Muscle layer of duodenum (tissue), 2 donors: ENCODE data around the gene COPS4.
"Not testable (repeated sequence)": the region's sequence is repeated elsewhere in the genome, so short reads cannot be mapped to it uniquely, and the experiment has no call there.

Experiments
- H3K27ac ChIP-seq: one replicate; pipeline ENCODE4 v1.7.0; 2013; ENCODE audit warnings: mild to moderate bottlenecking, low read length
- H3K27me3 ChIP-seq: one replicate; pipeline ENCODE4 v1.7.0; 2013; ENCODE audit warnings: low read depth, mild to moderate bottlenecking, control low read depth, low read length
- H3K36me3 ChIP-seq, 2 donors: one replicate each; pipeline ENCODE4 v1.7.0; 2013; ENCODE audit warnings: low read length in 2 of 2, control low read depth in 1 of 2, mild to moderate bottlenecking in 1 of 2; ENCODE audit not compliant: insufficient read depth in 2 of 2, control insufficient read depth in 1 of 2
- H3K4me1 ChIP-seq, 2 donors: one replicate each; pipeline ENCODE4 v1.7.0; 2013; ENCODE audit warnings: low read length in 2 of 2, mild to moderate bottlenecking in 2 of 2, control low read depth in 1 of 2, moderate library complexity in 1 of 2; ENCODE audit not compliant: insufficient read depth in 2 of 2, control insufficient read depth in 1 of 2
- H3K4me3 ChIP-seq, 2 donors: one replicate each; pipeline ENCODE4 v1.7.0; 2013; ENCODE audit warnings: low read length in 2 of 2, low read depth in 1 of 2, mild to moderate bottlenecking in 1 of 2
- H3K9me3 ChIP-seq, 2 donors: one replicate each; pipeline ENCODE4 v1.7.0; 2013; ENCODE audit warnings: low read length in 2 of 2, control low read depth in 1 of 2, mild to moderate bottlenecking in 1 of 2; ENCODE audit not compliant: control insufficient read depth in 1 of 2
- donor health status: healthy.

Gene COPS4

DNA sequence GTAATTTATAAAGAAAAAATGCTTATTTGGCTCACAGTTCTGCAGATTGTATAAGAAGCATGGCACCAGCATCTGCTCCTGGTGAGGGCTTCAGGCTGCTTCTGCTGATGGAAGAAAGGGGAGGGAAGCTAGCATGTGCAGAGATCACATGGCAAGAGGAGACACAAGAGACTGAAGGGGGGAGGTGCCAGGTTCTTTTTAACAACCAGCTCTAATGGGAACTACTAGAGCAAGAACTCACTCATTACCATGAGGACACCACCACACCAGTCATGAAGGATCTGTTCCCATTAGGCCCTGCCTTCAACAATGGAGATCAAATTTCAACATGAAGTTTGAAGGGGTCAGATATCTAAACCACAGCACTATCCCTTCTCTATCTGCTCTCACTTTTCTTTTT, 9.4 kb upstream of the COPS4 start:
- Histone ChIP-seq H3K4me1 (no peaks in the 10 kb centered on the region), H3K27me3 (no peaks in the 10 kb centered on the region), H3K4me3 (no peak overlapping the region), H3K36me3 (no peaks in the 10 kb centered on the region), H3K27ac (no peak overlapping the region), H3K9me3 (peaks cover 0 to 9% of the 10 kb centered on the region in 2 donors)

DNA sequence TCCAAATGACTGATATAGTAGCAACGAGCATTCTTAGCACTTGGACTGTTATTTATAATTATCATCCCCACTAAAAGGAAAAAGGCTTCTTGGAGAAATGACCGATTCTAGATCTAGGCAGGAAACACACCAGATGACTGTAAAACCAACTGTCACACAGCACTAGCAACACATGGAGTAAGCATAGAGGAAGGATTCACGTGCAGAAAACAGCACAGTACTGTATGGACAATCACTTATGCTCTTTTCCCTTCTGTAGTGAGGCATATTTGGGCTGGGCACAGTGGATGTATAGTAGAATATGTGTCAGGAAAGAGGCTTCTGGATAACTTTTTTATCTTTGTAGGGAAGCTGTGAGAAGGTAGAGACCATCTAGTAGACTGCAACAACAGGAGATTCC, 6.0 kb upstream of the COPS4 start:
- H3K36me3 ChIP-seq: no peaks in the 10 kb centered on the region
- H3K27me3 ChIP-seq: no peaks in the 10 kb centered on the region
- H3K4me3 ChIP-seq: no peak overlapping the region
- H3K9me3 ChIP-seq: peaks cover 0 to 9% of the 10 kb centered on the region in 2 donors
- H3K4me1 ChIP-seq: no peaks in the 10 kb centered on the region
- H3K27ac ChIP-seq: no peak overlapping the region

DNA sequence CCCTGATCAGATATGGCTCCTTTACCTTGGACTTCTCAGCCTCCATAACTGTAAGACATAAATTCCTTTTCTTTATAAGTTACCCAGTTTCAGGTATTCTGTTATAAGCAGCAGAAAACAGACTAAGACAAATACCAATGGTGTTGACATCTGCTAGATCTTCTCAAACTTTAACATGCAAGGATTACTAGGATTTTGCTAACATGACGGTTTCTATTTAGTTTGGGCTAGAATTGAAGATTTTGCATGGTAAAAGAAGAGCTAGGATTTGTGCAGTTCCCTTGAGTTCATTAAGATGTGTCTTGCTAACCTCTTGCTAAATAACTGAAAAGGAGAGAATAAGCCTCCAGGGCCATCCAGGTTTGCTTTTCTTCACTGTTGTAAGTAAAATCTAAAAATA, 5.3 kb upstream of the COPS4 start:
- Histone ChIP-seq H3K4me1 (no peaks in the 10 kb centered on the region), H3K9me3 (peaks cover 0 to 6% of the 10 kb centered on the region in 2 donors), H3K27me3 (no peaks in the 10 kb centered on the region), H3K27ac (no peak overlapping the region), H3K4me3 (no peak overlapping the region), H3K36me3 (no peaks in the 10 kb centered on the region)

DNA sequence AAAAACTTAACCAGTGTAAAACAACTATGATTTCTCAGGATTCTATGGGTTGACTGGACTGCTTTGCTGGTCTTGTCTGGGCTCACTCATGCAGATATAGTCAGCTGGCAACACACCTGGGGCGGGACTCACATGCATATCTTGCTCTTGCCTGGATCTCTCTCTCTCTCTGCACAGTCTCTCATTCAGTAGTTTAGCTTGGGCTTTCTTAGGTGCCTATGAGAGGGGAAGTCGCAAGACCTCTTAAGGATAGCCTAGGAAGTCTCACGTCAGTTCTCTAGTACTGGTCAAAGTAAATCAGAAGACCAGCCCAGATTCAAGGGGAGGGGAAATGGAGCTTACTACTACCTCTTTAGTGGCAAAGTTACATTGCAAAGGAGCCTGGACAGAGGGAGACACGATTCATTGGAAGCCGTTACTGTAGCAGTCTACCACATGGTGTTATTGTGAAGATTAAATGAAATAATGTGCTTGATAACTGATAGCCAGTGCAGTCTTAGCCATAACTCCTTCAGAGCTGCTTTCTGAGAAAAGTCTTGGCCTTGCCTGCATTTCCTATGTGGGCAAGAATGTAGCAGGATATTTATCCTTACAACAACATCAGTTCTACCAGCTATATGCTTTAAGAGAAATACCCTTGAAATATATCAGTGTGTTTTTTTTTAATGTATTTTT, 2.1 kb downstream of the COPS4 start:
- Histone ChIP-seq H3K36me3 (no peaks in the 10 kb centered on the region), H3K27ac (no peak overlapping the region), H3K27me3 (no peaks in the 10 kb centered on the region), H3K4me1 (peaks cover 8 to 18% of the 10 kb centered on the region in 2 donors), H3K9me3 (no peaks in the 10 kb centered on the region), H3K4me3 (no peak overlapping the region)

DNA sequence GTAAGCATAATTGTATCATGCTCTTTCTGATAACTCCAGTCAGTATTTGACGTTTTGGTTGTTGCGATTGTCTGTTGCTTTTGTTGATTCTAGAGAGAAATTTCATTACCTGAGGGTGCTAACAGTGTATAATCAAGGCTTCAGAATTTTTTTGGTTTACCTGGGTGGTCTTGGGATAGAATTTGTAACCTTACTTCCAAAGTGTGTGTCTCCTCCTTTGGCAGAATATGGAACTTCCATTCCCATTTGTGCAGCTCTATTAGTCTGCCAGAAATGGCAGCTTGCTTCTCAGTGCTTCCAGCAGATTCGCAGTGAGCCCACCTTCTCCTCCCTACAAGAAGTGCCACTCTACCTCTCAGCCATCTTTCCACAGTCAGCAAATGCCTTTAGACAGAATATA, 5.3 kb downstream of the COPS4 start:
- H3K27me3 ChIP-seq: no peaks in the 10 kb centered on the region
- no peak overlapping the region for H3K27ac ChIP-seq
- H3K4me1 ChIP-seq: peaks cover 8 to 21% of the 10 kb centered on the region in 2 donors
- no peak overlapping the region for H3K4me3 ChIP-seq
- H3K9me3 ChIP-seq: no peaks in the 10 kb centered on the region
- no peaks in the 10 kb centered on the region for H3K36me3 ChIP-seq

DNA sequence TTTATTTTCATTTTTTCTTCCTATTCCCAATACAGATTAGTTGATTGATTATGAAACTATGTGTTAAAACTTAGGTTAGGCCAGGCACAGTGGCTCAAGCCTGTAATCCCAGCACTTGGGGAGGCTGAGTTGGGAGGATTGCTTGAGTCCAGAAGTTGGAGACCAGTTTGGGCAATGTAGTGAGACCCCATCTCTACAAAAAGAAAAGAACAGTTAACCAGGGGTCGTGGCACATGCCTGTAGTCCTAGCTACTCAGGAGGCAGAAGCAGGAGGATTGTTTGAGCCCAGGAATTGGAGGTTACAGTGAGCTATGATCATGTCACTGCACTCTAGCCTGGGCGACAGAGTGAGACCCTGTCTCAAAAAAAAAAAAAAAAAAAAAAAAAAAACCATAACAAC, 8.2 kb downstream of the COPS4 start:
- H3K4me3 ChIP-seq, H3K36me3 ChIP-seq, H3K27ac ChIP-seq, H3K9me3 ChIP-seq, H3K27me3 ChIP-seq, H3K4me1 ChIP-seq: not testable (repeated sequence)

DNA sequence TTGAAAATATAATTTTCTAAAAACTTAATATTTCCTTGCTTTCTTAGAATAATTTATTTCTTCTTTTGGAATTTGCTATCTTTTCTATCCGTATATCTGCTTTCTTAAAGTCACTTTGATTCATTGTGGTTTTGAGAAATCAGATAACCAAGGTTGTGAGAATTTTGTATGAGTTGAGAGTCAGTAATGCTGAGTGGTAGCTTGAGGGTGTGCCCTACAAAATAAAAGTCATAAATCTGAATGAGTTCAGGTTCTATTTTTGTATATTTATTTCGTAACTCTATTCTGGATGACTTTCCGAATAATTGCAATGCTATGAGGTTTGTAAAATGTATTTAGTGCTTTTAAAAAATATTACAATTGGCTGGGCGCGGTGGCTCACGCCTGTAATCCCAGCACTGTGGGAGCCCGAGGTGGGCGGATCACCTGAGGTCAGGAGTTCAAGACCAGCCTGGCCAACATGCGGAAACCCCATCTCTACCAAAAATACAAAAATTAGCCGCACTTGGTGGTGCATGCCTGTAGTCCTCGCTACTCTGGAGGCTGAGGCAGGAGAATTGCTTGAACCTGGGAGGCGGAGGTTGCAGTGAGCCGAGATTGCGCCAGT, 8.9 kb downstream of the COPS4 start:
- Histone ChIP-seq H3K9me3 (no peaks in the 10 kb centered on the region), H3K36me3 (no peaks in the 10 kb centered on the region), H3K27me3 (no peaks in the 10 kb centered on the region), H3K27ac (no peak overlapping the region), H3K4me3 (no peak overlapping the region), H3K4me1 (peaks cover 0 to 3% of the 10 kb centered on the region in 2 donors)

DNA sequence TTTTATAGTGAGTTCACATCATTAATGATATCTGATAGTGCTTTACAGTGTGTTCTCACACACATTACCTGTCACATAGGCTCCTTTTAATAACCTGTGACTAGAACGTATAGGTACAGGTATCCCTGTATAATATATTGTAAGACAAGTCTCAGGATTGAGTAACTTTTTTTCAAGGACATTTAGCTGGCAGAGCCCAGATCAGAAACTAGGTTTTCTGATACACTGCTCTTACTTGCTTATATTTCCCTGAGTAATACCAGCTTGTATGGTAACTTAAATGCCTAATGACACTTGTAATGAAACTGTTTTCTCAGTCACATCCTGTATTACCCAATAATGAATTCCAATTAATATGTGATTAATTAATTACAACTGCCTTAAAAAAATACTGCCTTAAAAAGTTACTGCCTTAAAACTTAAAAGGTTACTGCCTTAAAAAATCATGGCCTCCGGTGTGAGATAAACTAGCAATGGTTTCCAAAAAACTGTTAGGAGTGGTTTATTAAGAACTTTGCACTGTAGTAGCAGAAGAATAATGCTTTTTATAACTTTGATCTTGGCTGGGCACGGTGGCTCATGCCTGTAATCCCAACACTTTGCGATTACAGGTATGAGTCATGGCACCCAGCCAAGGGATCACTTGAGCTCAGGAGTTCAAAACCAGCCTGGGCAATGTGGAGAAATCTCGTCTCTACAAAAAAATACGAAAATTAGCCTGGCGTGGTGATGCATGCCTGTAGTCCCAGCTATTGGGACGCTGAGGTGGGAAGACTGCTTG, 11.9 kb downstream of the COPS4 start:
- Histone ChIP-seq H3K4me3 (no peak overlapping the region), H3K4me1 (peaks cover 0 to 3% of the 10 kb centered on the region in 2 donors), H3K27ac (no peak overlapping the region), H3K9me3 (no peaks in the 10 kb centered on the region), H3K36me3 (peaks cover 12 to 18% of the 10 kb centered on the region in 2 donors), H3K27me3 (no peaks in the 10 kb centered on the region)

DNA sequence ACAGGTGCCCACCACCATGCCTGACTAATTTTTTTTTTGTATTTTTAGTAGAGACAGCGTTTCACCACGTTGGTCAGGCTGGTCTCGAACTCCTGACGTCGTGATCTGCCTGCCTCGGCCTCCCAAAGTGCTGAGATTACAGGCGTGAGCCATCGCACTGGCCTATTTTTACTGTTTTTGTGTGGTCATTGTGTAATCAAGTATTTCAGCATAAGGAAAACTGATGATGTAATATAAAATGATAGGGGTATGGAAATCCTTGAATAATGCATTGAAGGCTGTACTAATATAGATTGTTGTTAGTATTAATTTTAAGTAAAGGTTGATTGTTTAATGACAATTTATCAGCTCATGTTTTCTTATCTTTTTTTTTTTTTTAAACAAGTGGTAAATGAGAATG, 13.8 kb downstream of the COPS4 start:
- not testable (repeated sequence) for H3K27me3 ChIP-seq, H3K4me3 ChIP-seq, H3K9me3 ChIP-seq, H3K27ac ChIP-seq, H3K4me1 ChIP-seq
- H3K36me3 ChIP-seq: peaks cover 18 to 33% of the 10 kb centered on the region in 2 donors

DNA sequence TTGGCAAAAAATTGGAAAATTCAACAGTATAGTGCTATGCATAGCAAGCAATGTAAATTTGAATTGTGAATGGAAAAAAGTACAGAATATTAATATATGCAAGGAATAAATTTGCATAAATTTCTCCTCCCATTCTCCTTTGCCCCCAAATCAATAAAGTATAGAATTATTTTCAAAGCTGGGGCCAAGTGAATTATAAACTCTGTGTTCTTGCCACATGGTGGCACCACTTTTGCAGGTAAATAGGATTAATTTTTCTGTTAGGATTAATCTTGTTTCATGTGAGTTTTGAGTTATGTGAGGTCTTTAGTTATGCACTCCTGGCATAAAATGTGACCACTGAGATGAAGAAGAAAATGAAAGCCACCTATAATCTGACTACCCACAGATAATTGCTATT, 19.9 kb downstream of the COPS4 start:
- Histone ChIP-seq H3K27ac (no peak overlapping the region), H3K36me3 (peaks cover 35 to 62% of the 10 kb centered on the region in 2 donors), H3K9me3 (no peaks in the 10 kb centered on the region), H3K4me1 (no peaks in the 10 kb centered on the region), H3K4me3 (no peak overlapping the region), H3K27me3 (no peaks in the 10 kb centered on the region)

DNA sequence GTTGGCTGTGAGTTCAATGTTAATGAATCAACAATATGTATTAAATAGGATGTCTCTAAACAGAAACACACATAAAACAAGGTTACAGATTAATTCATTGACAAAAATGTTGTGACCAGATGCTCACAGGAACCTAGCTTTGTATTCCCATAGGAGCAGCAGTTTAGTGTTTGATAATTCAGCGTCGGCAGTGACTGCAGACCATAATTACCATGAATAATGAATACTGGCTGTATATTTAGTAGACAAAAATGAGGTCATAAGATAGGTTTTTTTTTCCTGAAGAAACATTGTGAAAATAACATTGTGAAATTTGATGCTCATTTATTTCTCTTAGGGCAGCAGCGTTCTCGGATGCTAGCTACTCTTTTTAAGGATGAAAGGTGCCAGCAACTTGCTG, 27.8 kb downstream of the COPS4 start:
- Histone ChIP-seq H3K9me3 (no peaks in the 10 kb centered on the region), H3K27ac (no peak overlapping the region), H3K4me1 (no peaks in the 10 kb centered on the region), H3K27me3 (no peaks in the 10 kb centered on the region), H3K4me3 (no peak overlapping the region), H3K36me3 (peaks cover 41 to 64% of the 10 kb centered on the region in 2 donors)
